Brain microvascular endothelial cell (primary cell): ENCODE results near the gene DDC.

Source experiments
- DNase-seq: peaks from one replicate; pipeline ENCODE4 v3.0.0-alpha.2; 2020
- H3K27ac ChIP-seq: fragments of 250-450 bp; sonication (Bioruptor Pico); 2 replicates; pipeline ENCODE4 v1.5.1; 2020; ENCODE audit warnings: mild to moderate bottlenecking, moderate library complexity
- H3K27me3 ChIP-seq: fragments of 250-450 bp; sonication (Bioruptor Pico); replicated peaks from 2 replicates; pipeline ENCODE4 v1.5.1; 2020; ENCODE audit warnings: mild to moderate bottlenecking
- H3K36me3 ChIP-seq: fragments of 250-450 bp; sonication (Bioruptor Pico); replicated peaks from 2 replicates; pipeline ENCODE4 v1.5.1; 2020; ENCODE audit warnings: mild to moderate bottlenecking
- H3K4me3 ChIP-seq: 2 replicates; pipeline ENCODE4 v1.5.1; 2011; ENCODE audit warnings: low read depth, mild to moderate bottlenecking, control low read depth, low read length, moderate library complexity
- in situ Hi-C: cut with HindIII; loops from 2 replicates; pipeline ENCODE4 v1.10.0; 2017; ENCODE audit warnings: low sequenced_read_pairs, low pct_ligation_motif_present
- TF ChIP-seq, protein P1 (sequence below): IDR thresholded peaks from 2 replicates; pipeline ENCODE4 v1.5.1; 2011; ENCODE audit warnings: low read depth, mild to moderate bottlenecking, moderate library complexity, low read length, control low read depth, inconsistent platforms; ENCODE audit errors: missing control alignments

The DDC gene

DNA sequence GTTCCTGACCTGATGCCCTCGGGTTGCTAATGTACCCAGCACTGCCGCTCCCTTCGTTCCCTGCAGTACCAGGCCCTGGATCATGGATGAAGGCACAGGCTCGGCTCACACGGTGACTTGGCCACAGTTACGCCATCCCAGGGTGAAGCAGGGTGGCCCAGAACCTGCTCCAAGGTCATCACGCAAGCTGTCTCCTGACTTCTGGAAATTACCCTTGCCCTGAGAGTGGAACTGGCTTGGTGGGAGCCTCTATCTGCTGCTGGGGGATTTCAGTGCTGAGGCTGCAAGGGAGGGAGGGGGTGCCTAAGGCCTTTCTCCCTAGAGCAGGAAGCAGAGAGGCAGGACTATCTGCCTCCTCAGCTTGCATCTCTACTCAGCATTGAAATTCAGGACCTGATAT lies 151.6 kb downstream of the DDC start:
- no peak for DNase-seq
- no peaks in the 10 kb centered on the region for H3K27me3 ChIP-seq
- in situ Hi-C loops = no loop called here
- H3K36me3 ChIP-seq = no peaks in the 10 kb centered on the region
- no peak overlapping the region for H3K4me3 ChIP-seq
- H3K27ac ChIP-seq = no peak overlapping the region
- TF ChIP-seq, protein P1, sequence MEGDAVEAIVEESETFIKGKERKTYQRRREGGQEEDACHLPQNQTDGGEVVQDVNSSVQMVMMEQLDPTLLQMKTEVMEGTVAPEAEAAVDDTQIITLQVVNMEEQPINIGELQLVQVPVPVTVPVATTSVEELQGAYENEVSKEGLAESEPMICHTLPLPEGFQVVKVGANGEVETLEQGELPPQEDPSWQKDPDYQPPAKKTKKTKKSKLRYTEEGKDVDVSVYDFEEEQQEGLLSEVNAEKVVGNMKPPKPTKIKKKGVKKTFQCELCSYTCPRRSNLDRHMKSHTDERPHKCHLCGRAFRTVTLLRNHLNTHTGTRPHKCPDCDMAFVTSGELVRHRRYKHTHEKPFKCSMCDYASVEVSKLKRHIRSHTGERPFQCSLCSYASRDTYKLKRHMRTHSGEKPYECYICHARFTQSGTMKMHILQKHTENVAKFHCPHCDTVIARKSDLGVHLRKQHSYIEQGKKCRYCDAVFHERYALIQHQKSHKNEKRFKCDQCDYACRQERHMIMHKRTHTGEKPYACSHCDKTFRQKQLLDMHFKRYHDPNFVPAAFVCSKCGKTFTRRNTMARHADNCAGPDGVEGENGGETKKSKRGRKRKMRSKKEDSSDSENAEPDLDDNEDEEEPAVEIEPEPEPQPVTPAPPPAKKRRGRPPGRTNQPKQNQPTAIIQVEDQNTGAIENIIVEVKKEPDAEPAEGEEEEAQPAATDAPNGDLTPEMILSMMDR = no peak

GRCh38 chr7:50412973-50413372 lies 152.2 kb downstream of the DDC start:
- in situ Hi-C loops = no loop called here
- no peak overlapping the region for H3K27ac ChIP-seq
- no peaks in the 10 kb centered on the region for H3K36me3 ChIP-seq
- no peak overlapping the region for H3K4me3 ChIP-seq
- DNase-seq = no peak
- H3K27me3 ChIP-seq = no peaks in the 10 kb centered on the region
- TF ChIP-seq, protein P1 = no peak

- Histone ChIP-seq H3K4me3 (no peak overlapping the region), H3K27ac (no peak overlapping the region), H3K27me3 (no peaks in the 10 kb centered on the region), H3K36me3 (no peaks in the 10 kb centered on the region)
- no peak for DNase-seq
- in situ Hi-C loops = no loop called here
- TF ChIP-seq, protein P1 = no peak
These were observed 153.9 kb downstream of the DDC start for GRCh38 chr7:50411332-50411731.

DNA sequence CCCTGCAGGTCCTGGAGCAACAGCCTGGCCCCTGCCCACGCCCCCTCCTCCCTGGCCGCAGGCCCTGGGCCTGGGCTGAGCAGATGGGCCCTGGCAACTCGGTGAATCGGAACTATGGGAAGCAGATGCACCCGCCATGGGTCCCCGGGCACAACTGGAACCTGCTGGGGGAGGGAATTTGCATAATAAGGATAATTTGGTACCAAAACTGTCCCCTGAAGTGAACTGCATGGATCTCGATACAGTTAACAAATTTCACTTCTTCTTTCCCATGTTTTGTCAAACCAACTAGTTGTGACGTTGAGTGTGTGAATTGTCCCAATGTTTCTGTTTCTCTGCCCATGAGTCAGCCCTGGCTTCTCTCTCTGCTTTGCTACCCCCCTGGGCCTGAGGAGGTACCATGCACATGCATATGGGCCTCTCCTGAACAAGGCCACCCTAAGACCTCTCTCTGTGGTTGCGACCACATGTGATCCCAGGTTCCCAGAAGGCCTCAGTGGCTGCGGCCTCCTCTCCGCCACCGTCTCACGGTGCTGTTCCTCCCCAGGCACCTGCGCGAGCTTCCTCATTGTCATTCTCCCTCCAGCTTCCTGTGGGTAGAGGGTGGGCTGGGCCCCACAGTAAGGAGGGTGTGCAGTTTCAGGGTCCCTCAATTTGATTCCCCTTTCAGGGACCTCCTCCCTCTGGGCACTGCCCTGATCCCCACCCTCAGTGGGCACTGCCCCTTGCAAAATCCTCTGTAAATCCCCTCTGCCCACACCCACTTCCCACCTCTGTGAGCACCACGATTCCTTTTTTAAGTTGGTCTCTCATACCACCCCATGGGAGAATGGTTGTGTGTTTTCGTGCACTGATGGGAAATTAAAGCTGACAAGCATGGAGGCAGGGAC lies 155.1 kb downstream of the DDC start:
- no peak for DNase-seq
- Histone ChIP-seq H3K36me3 (no peaks in the 10 kb centered on the region), H3K4me3 (no peak overlapping the region), H3K27me3 (no peaks in the 10 kb centered on the region), H3K27ac (no peak overlapping the region)
- TF ChIP-seq, protein P1 = no peak
- in situ Hi-C loops = no loop called here
